RCC 7860 (cell line): ENCODE data around the gene SEPTIN1.
"Not testable (repeated sequence)": the region's sequence is repeated elsewhere in the genome, so short reads cannot be mapped to it uniquely, and the experiment has no call there.

Experiments
- DNase-seq: peaks from one replicate; pipeline ENCODE4 v3.0.0-alpha.2; 2015; ENCODE audit warnings: low spot score
- FAIRE-seq: peaks from 2 replicates; lab custom pipeline; 2012; peaks lifted over from hg19 to GRCh38; lab: Jason Lieb, UNC

Gene SEPTIN1

DNA sequence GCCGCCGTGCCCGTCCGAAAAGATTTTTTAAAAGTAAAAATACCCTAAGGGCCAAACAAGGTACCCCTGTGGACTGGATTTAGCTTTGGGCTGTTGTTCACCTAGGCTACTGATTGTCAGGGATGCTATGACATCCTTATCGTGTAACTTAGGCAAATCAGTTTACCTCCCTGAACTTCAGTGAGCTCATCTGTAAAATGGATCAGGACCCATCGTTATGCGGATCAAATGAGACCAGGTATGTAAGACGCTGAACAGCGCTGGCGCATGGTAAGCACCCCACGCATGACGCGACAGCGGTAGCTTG is 24.4 kb upstream of the SEPTIN1 start:
- FAIRE-seq (no peak), DNase-seq (no peak)

DNA sequence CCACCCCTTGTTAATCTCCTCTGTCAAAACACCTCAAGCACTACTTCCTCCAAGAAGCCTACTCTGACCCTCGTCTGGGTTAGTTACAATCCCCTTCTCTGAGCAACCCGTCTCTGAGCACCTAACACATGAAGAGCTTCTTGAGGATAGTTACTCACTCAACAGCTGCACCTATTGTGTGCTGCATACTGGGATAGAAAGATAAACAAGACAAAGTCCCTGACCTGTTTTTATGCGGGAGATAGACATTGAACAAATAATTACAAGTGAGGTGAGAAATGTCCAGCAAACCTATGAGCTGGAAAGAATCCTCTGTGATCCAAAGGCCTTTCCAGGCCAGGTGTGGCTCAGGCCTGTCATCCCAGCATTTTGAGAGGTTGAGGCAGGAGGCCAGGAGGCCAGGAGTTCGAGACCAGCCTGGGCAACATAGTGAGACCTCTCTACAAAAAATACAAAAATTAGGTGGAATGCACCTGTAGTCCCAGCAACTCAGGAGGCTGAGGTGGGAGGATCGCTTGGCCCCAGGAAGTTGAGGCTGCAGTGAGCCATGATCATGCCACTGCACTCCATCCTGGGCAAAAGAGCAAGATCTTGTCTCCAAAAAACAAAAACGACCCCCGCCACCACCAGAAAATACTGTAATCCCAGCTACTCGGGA is 19.5 kb upstream of the SEPTIN1 start:
- DNase-seq (no peak), FAIRE-seq (no peak)

DNA sequence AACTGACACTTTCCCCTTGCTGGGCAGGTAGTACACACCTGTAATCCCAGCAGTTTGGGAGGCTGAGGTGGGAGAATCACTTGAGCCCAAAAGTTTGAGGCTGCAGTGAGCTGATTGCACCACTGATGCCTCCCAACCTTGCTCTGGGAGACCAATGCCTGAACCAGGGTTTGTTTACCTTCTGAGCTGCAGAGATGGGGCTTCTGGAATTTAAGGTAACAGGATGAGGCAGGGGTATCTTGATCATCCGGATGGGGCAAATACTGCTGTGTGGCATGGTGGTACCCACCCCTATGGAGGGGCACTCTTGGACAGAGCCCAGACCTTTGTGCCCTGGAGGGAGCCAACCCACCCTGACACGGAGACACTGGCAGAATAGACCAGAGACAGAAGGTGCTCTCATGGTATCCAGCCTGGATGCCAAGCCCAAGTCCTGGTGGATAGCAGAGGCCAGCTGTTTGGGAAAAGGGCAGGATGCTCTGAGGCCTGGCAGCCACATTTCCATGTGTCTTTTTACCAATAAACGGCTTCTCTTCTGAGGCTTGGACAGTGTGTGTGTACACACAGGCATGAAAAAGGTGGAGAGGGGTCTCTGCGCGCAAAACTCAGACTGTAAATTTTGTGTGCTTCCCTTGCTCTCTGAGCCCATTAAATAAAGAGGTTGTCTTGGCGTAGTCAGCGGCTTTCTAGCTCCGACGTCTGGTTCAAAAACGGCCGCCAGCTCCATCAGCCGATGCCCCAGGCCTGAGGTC is 17.2 kb upstream of the SEPTIN1 start:
- DNase-seq = no peak
- no peak for FAIRE-seq

DNA sequence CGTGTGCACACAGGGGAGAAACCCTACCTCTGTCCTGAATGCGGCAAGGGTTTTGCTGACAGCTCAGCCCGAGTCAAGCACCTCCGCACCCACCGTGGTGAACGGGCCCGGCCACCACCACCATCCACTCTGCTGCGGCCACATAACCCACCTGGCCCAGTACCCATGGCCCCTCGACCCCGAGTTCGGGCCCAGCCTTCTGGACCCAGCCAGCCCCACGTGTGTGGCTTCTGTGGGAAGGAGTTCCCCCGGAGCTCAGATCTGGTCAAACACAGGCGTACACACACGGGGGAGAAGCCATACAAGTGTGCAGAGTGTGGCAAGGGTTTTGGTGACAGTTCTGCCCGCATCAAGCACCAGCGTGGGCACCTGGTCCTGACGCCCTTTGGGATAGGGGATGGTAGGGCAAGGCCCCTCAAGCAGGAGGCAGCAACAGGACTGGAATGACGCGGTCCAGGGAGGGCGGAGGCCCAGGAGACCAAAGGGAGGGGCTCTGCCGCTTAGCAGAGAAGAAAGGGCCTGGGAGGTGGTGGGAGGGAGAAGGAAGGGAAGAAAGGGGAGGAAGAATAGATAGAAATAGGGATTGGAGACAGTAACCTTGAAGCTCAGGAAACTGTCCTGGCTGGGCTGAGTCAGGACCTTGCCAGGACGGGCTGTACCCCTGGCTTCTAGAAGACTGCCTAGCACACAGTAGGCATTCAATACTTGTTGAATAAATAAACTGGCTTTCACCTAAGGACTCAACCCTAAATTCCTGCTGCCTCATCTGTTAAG is 16.5 kb upstream of the SEPTIN1 start:
- no peak for FAIRE-seq

DNA sequence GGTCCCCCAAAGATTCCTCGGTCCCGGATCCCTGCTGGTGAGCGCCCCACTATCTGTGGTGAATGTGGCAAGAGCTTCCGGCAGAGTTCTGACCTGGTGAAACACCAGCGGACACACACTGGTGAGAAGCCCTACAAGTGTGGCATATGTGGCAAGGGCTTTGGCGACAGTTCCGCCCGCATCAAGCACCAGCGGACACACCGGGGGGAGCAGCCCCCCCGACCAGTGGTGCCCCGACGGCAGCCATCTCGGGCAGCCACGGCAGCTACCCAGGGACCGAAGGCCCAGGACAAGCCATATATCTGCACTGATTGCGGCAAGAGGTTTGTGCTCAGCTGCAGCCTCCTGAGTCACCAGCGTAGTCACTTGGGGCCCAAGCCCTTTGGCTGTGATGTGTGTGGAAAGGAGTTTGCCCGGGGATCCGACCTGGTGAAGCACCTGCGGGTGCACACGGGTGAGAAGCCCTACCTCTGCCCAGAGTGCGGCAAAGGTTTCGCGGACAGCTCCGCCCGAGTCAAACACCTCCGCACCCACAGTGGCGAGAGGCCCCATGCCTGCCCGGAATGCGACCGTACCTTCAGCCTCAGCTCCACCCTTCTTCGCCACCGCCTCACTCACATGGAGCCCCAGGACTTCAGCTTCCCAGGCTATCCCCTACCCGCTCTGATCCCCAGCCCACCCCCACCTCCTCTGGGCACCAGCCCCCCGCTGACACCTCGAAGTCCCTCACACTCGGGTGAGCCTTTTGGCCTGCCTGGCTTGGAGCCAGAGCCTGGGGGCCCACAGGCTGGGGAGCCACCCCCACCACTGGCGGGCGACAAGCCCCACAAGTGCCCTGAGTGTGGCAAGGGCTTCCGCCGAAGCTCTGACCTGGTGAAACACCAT is 15.7 kb upstream of the SEPTIN1 start:
- no peak for FAIRE-seq
- DNase-seq = no peak

More for the DNA sequence above, 16.5 kb upstream of the SEPTIN1 start:
- no peak for DNase-seq

DNA sequence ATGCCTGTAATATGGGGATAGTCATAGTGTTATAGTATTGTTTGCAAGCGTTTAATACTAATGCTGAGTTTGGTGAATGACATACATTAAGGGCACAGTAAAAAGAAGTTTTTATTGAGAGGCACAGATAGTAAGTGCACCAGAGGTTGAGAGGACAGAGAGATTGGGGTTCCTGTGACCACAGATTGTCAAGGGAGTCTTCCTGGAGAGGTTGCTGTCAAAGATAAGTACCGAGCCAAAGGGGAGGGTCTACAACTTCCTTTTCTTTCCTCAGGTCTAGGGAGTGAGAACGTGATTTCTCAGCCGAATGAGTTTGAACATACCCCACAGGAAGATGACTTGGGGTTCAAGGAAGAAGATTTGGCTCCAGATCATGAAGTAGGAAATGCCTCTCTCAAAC is 14.7 kb upstream of the SEPTIN1 start:
- no peak for DNase-seq
- FAIRE-seq = no peak

DNA sequence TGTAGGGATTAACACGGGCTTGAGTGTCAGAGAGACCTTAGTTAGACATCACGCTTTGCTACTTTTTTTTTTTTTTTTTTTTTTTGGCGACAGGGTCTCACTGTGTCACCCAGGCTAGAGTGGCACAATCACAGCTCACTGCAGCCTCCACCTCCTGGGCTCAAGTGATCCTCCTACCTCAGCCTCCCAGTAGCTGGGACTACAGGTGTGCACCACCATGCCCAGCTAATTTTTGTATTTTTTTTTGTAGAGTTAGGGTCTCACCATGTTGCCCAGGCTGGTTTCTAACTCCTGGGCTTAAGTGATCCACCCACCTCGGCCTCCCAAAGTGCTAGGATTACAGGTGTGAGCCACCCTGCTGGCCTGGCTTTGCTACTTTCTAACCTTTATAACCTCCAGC is 14.3 kb upstream of the SEPTIN1 start:
- FAIRE-seq, DNase-seq: not testable (repeated sequence)

DNA sequence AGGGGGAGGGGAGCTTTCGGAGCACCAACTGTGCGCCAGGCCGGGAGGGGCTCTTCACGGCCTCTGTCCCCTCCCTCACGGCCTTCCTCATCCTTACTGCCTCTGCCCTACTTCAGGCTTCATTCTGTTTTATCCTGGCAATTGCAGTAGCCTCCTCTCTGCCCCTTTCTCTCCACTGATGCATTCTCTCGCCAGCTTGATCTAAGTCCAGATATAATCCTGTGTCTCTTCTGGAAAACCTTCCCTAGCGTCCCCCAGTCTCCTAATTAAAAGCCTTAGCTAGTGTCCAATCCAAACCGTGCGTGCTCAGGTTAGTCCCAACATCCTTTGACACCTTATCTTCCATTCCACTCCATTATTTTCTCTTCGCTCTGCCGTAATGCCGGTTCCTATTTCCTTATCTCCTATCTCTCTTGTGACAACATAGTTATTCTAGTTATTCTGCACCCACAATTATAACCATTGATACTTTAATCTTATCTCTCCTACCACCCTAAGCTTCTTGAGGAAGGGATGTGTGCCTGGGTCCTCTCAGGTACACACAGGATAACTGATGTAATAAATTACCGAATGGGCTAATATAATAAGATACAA is 13.7 kb upstream of the SEPTIN1 start:
- FAIRE-seq (no peak), DNase-seq (no peak)

DNA sequence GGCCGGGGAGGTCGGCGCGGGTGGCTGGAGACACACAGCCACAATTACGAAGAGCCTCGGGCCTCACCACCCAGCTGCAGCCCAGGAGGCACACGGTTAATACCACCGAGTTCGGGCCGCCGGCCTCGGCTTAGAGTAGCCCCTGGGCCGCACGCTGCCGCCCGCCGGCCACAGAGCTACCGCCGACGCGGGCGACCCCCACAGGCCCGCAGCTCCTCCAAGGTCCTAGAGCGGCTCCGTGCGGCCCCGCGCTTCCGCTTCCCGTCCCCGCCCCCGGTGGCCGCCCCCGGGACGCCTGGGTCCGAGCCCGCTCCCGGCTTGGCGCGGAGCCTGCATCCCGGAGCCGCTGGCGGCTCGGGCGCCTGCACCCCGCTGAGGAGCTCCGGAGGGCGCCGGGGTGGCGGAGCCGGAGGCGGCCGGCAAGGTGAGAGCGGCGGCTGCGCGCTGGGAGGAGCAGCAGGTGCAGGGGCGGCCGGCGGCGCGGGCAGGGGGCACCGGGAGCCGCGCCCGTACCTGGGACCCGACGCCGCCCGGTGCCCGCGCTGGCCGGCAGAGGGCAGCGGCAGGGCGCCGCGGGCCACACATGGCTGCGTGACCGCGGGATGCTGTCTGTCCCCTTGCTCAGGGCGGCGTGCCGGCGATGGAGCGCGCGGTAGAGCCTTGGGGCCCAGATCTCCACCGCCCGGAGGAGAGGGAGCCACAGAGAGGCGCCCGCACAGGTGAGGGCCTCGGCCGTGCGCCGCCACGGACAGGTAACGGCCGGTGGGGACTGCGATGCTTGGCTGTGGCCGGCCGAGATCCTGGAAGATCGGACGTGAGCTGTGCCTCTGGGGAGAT is 13.0 kb upstream of the SEPTIN1 start, which contains the start of gene ZNF48:
TSS of gene ZNF48 (plus strand) at position 266 of the 837 bp plus-strand sequence. CDS start at position 641, 375 bp downstream.
- FAIRE-seq = no peak
- peak; percentile 36 for DNase-seq

DNA sequence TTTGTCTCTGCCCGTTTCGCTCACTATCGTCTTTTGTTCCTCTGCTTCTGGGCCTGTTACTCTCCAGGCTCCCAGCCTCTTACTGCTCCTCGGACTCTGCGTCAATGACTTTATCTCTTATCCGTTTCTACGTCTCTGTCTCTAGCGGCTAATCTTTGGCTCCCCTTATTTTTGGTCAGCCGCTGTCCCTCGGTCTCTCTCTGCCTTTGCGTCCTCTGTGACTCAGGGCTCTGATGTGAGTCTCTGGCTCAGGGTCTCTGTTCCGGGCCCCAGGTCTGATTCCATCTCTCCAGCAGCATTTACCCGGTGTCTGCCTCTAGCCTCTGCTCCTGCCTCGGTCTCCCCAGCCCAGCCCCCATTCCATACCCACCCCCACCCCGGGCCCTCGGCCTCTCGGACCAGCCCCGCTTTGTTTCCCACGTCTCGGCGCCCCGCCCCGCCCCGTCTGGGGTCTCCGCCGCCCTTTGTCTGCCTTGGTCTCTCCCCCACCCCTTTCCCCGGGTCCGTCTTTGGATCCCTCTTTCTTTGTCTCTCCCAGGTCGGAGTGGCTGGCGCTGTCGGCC is 12.3 kb upstream of the SEPTIN1 start:
- FAIRE-seq = no peak

DNA sequence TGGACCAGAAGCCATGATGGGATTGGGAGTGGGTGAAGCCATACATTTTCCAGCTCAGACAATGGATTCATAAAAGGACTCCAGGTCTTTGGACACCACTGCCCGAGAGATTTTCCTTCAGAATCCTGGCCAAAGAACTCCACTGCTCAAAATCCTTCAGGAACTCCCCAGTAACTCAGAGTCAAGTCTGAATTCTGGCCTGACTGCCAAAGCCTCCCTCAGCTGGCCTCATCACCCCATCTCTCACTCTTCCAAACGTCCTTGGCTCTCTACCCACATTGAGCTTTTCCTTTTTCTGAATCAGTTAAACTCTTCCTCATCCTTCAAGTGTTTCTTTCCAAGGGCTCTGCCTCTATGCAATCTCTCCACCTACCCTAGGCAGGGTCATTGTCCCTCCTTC is 1.2 kb upstream of the SEPTIN1 start:
- DNase-seq = no peak
- FAIRE-seq = no peak

More for the DNA sequence above, 12.3 kb upstream of the SEPTIN1 start:
- no peak for DNase-seq

DNA sequence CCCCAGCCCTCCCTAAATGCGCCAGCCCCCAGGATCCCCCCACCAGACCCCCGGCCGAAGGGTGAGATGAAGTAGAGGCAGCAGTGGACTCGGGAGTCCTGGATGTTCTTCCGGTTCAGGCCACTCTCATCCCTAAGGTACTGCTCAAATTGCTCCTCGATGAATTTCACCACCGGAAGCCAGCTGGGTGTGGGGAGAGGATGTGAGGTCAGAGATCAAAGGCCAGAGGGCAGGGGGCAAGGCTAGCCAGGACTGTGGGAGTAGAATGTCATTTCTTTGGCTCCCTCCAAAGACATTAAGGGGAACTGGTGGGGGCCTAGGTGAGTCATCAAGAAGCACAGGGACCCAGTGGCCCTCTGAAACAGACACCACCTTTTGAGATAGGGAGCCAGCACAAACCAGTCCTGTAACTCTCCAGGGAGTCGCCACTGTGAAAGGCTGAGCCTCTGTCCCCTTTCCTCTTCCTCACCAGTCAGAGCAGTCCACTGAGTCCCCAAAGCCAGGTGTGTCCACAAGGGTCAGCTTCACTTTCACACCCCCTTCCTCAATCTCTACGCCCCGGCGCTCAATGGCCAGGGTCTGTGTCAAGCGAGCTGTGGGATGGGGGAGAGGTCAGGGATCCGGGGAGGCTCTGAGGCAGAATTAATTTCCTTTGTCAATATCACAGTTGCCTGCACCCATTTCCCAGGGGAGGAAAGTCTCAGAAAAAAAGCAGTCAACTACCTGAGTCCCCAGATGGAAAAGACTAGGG is 895 bp downstream of the SEPTIN1 start:
- FAIRE-seq (no peak), DNase-seq (no peak)

DNA sequence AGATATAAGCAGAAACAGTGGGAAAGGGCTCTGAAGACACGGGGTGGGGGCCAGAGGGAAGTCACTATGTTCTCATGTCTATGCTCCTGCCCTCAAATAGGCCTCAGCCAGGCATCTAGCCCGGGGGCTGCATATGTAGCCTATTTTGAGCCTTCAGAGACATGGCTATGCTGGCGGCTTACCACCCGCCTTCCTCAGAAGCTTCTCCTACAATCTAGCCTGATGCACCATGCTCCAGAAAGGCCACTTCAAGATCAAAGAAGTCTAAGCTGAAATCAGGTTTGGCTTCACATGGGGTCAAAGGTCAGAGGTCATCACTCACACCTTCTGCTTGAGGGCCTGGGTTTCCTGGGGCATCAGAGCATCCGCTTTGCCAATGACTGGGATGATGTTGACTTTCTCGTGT is 1.6 kb downstream of the SEPTIN1 start:
- FAIRE-seq (no peak), DNase-seq (no peak)

DNA sequence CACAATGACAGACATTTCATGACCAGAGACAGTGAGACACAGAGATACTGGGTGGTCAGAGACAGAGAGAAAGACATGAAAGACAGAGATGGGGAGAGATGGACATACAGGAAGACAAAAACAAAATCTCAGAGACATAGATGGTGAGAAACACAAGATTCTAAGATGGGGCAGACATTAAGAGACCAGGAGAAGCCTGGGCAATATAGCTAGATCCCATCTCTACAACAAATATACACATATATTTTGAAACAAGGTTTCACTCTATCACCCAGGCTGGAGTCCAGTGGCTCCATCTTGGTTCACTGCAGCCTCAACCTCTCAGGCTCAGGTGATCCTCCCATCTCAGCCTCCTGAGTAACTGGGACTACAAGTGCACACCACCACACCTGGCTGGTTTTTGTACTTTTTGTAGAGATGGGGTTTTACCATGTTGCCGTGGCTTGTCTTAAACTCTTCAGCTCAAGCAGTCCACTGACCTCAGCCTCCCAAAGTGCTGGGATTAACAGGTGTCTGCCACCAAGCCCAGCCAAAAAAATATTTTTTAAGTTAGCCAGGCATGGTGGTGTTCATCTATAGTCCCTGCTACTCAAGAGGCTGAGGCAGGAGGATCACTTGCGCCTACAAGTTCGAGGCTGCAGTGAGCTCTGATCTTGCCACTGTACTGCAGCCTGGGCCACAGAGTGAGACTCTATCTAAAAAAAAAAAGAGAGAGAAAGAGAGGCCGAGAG is 2.1 kb downstream of the SEPTIN1 start:
- DNase-seq = no peak
- FAIRE-seq = no peak

DNA sequence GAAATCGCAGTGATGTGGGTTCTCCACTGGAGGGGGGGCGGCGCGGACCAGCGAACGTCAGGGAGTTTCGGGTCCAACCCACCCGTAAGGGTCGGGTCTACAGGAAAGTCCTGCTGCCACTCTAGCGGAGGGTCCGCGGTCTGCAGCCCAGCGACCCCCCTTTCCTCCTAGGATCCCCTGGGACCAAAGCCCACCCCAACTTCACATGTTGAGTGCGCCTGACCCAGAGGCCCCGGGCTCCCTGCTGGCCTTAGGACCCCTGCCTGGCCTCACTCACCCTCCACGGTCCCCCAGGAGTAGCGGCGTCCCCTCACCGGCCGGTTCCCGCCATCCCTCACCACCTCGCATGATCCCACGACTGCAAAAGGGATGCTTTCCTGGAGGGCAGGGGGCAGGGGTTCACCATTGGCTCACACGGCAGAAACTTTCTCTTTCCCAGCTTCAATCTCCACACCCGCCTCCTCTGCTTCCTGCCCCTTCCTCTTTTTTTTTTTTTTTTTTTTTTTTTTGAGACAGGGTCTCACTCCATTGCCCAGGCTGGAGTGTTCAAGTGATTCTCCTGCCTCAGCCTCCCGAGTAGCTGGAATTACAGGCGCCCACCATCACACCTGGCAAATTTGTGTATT is 3.1 kb downstream of the SEPTIN1 start:
- no peak for DNase-seq
- no peak for FAIRE-seq

DNA sequence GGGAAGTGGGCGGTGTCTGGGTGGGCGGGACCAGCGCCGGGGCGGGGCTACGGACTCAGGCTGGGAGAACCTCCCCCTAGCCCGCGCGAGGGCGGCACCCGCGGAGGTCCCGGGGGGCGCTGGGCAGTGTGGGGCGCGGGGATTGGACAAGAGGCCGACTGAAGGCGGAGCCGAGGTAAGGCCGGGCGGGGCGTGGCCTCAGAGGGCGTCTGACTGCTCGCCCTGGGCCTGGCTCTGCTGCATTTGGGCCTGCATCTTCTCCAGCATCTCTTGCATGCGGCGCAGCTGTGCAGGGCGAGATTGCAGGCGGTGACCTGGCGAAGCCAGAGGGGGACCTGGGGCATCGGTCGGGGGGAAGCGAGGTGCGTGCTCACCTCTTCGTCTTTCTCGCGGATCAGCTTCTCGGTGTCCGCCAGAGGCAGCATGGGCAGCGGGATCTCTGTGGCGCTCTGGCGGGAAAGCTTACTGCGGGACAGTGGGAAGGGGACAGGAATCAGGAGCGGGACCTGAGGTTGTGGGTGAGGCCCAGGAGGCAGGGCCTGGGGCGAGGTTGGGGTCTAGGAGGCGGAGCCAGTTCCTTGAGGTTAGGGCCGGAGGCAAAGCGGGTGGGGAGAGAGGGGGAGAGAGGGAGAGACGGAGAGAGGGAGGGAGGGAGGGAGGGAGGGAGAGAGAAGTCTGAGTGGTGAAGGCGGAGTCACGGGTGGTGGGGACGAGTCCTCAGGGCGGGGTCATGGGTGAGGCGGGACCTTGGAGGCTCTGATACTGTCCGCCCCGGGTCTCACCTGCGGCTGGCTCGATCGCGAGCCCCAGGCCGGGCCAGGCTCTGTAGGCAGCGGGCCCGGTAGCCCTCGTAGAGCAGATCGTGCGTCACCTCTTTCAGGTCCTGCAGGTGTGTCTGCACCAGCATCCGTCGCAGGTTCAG is 3.9 kb downstream of the SEPTIN1 start:
- DNase-seq (peak; percentile 86), FAIRE-seq (peak; percentile 35)
